ENCODE data around the gene ZDHHC14. TPM values are rescaled to one million over a fixed set of nuclear protein-coding genes. Genes with fewer than 3 reads are reported as not detected.

The ZDHHC14 gene
- total RNA-seq, 1 donor = 7.9 TPM

DNA sequence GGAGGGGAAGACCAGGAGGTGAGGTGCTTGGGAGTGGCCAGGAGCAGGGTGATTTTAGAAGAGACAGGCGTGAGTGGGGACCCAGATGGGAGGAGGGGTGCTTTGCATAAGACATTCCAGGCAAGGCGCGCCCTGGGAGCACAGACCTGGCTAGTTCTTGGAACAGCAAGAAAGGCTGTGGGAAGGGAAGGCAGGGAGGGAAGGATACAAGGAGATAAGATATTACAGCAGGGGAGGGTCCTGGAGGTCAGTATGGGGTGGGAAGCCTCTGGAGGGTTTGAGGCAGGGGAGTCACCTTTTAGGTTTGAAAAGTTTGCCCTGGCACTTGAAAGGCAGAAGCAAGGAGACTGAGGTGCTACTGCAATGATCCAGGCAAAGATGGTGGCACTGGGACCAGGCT, 111.8 kb downstream of the ZDHHC14 start:
- TF ChIP-seq, protein P1, sequence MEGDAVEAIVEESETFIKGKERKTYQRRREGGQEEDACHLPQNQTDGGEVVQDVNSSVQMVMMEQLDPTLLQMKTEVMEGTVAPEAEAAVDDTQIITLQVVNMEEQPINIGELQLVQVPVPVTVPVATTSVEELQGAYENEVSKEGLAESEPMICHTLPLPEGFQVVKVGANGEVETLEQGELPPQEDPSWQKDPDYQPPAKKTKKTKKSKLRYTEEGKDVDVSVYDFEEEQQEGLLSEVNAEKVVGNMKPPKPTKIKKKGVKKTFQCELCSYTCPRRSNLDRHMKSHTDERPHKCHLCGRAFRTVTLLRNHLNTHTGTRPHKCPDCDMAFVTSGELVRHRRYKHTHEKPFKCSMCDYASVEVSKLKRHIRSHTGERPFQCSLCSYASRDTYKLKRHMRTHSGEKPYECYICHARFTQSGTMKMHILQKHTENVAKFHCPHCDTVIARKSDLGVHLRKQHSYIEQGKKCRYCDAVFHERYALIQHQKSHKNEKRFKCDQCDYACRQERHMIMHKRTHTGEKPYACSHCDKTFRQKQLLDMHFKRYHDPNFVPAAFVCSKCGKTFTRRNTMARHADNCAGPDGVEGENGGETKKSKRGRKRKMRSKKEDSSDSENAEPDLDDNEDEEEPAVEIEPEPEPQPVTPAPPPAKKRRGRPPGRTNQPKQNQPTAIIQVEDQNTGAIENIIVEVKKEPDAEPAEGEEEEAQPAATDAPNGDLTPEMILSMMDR (IDR thresholded peaks at IDR 0.05; ENCODE audit: insufficient read depth, low read length) = no peak
- H3K4me3 ChIP-seq (ENCODE audit: low read depth, low read length) = no peak overlapping the region
- DNase-seq (ENCODE audit: low read depth) = no peak

DNA sequence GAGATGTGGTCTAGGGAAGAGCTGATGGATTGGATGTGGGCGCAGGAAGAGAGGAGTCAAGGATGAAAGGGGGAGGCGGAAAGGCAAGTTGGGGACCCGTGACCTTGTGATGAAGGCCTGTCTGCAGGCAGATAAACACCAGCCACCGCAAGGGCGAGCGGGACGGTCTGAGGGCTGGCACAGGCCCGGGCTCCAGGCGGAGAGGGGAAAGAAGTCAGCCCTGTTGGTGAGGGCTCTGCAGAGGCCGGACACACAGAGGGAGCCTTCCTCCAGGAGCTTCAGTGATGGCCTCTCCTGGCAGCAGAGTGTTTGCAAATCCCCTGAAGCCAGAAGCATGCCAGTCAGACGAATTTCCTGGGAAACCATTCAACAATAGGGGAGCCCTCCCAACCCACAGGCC, 112.2 kb downstream of the ZDHHC14 start:
- TF ChIP-seq, protein P1 (IDR thresholded peaks at IDR 0.05; ENCODE audit: insufficient read depth, low read length) = no peak
- no peak overlapping the region for H3K4me3 ChIP-seq (ENCODE audit: low read depth, low read length)
- no peak for DNase-seq (ENCODE audit: low read depth)

DNA sequence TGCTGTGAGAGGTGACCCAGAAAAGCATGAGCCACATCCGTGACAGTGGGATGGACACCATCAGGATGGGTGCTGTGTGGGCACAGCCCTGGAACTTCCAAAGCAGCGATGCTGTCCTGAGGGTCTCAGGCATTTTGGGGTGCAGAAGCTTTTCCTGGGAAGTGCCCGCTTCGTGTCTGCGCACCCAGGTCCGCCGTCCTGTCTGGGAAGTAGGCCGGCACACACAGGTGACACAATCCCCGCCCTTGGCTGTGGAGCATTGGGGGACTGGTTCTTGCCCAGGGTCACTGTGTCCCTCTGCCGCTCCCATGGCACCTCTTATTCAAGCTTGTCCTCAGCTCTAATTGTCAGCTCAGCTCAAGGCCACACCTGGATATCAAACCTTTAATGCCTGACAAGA, 112.6 kb downstream of the ZDHHC14 start:
- no peak overlapping the region for H3K4me3 ChIP-seq (ENCODE audit: low read depth, low read length)
- TF ChIP-seq, protein P1 (IDR thresholded peaks at IDR 0.05; ENCODE audit: insufficient read depth, low read length) = no peak
- no peak for DNase-seq (ENCODE audit: low read depth)

DNA sequence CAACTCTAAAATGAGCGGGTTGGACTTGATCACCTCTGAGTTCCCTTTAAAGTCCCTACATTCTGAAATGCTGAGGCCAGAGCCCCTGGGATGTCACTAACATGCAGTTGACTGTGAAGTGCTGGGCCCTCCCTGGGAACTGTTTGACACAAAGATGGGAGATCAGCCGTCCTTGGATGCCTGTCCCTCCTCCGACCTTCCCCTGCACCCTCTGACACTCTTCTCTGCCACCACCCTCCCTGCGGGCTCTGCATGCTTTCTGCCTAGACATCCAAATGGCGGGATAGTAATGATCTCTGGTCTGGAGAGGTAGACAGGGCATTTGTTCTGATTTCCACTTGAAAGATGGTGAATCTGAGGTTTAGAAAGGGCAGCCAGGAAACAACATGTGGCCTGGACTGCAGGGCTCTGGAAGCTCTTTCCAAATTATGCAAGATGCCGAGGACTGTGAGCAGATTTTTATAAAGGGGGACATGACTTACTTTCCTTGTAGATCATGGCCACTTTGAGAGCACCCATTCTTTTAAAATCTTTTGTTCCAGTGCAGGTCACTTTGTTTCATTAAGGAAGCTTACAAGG, 113.2 kb downstream of the ZDHHC14 start:
- no peak overlapping the region for H3K4me3 ChIP-seq (ENCODE audit: low read depth, low read length)
- TF ChIP-seq, protein P1 (IDR thresholded peaks at IDR 0.05; ENCODE audit: insufficient read depth, low read length) = no peak
- DNase-seq (ENCODE audit: low read depth) = no peak

DNA sequence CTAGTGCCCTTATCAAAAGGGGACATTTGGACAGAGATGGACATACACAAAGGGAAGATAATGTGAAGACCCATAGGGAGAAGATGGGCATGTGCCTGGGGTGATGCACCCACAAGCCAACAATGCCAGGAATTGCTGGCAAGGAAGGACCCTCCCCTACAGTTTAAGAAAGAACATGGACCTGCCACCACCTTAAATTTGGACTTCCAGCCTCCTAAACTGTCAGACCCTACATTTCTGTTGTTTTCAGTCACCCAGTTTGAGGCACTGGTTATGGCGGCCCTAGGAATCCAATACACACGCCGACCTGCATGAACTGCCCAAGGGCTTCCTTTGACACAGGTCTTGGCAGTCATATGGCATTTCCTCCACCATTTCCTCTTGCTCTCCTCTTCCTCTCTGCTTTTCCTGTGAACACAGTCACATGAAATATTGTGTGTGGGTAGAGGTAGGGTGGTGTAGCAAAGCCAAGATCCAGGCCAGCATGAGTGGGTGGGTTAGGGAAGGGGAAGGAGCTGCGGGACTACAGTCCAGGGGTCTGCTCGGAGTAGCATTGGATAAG, 115.6 kb downstream of the ZDHHC14 start:
- DNase-seq (ENCODE audit: low read depth) = no peak
- TF ChIP-seq, protein P1 (IDR thresholded peaks at IDR 0.05; ENCODE audit: insufficient read depth, low read length) = no peak
- H3K4me3 ChIP-seq (ENCODE audit: low read depth, low read length) = no peak overlapping the region

DNA sequence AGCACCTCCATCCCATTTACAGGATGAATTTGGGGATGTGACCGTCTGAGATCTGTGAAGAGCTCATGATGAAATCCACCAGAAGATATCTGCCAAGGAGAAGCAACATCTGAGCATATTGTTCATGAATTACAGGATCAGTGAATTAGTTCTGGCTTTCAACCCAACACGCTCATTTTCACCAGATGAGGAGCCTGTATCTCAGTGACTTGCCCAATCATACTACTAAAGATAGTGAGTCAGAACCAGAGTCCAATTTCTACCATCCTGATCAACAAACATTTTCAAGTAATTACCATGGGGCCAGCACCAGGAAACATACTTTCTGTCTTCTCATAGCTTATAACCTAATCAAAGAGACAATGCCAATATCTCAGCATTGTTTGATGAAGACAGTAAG, 116.6 kb downstream of the ZDHHC14 start:
- TF ChIP-seq, protein P1 (IDR thresholded peaks at IDR 0.05; ENCODE audit: insufficient read depth, low read length) = no peak
- no peak for DNase-seq (ENCODE audit: low read depth)
- H3K4me3 ChIP-seq (ENCODE audit: low read depth, low read length) = no peak overlapping the region

DNA sequence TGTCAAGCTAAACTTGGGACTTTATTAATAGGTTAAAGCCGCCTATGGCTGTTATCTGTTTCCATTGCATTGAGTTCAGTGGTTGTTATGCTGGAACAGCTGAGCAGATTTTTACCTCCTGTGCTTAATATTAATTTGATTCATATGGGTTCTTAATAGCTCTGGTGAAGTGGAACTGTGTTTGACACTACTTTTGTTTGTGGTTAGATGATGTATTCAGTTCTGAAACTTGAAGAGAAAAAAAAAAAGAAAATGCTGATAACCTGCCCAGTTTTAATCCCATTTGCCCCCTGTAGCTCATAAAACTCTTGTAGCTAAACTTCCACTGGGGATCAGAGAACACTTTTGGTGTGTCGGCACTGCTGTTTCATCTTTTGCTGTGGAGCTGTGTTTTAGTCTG, 117.8 kb downstream of the ZDHHC14 start:
- DNase-seq (ENCODE audit: low read depth) = no peak
- TF ChIP-seq, protein P1 (IDR thresholded peaks at IDR 0.05; ENCODE audit: insufficient read depth, low read length) = no peak
- H3K4me3 ChIP-seq (ENCODE audit: low read depth, low read length) = no peak overlapping the region
